ENCODE measurements around the gene TMEM151B.
A peak's percentile ranks its signal among the peaks of the same experiment; 100 is the strongest.
"Not testable (repeated sequence)": the region's sequence is repeated elsewhere in the genome, so short reads cannot be mapped to it uniquely, and the experiment has no call there.

The TMEM151B gene

DNA sequence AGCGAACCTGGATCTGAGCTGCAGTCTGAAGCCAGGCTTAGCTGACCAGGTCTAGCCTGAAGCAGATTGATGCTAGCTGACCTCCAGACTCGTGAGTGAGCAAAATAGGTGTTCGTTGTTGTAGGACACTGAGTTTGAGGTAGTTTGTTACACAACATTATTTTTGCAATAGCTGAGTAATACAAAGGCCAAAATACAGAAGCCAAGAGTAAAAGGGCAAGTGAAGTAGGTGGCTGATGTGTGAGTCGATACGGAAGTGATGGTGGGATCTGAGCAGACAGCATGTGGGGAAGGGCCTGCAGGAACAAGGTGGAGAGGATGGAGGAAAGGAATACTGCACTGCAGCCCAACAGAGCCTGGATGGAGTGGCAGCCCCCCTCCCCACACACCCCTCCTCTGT, 63.7 kb downstream of the TMEM151B start:
- no peak for DNase-seq (ENCODE audit: low read depth)

DNA sequence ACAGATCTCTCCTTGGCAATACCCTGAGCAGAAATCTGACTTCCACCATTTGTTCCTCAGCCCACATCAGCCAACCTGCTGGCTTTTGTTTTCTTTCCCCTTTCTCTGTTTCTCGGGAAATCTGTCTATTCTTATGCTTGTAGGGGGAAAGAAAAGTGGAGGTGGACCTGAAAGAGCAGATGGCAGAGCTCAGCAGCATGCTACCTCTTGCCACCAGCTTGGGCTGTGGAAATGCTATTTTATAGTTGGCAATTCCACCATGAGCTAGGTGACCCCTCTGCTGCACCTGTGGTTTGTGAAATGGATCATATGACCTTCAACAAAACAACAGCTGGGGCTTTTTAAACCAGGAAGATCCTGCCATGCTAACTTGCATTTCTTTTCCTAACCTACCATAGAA, 65.4 kb downstream of the TMEM151B start:
- DNase-seq (ENCODE audit: low read depth), result no peak

DNA sequence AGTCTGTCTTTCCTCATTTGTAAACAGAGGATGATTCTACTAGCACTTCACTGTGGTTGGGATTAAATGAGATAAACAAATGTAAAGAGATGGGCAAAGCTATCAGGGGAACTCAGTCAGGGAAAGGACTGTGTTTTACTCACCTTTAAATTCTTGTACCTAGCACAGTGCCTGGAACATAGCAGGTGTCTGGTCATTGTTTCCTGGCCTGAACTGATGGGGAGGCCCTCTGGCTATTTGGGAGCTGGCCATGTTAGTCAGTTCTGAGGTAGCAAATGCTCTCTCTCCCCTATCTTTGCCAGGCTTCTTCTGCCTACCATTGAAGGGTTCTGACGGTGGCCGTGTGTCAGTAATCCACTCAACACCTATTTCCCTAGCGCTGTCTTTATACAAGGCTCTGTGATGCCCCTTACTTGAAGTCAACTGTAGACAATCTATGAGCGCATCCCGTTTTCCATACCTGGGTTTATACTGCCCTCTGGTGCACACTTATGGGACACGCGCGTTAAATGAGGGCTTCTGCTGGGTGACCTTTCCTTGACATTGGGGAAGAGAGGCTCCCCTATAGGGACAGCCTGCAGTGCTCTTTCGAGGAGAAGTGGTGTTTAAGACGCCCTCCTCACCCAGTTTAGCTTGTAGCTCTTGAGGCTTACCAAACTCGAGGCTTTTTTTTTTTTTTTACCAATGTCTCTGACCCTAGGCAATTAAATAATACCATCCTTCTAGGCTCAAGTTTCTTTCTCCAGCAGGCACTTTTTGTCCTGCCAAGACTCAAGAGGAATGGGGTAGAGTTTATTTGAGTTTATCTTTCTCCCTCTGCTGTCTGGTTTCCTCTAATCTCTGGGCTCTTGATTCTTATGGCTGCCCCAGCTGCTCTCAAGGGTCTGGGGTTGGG, 68.2 kb downstream of the TMEM151B start:
- peak; percentile 42 for DNase-seq (ENCODE audit: low read depth)

DNA sequence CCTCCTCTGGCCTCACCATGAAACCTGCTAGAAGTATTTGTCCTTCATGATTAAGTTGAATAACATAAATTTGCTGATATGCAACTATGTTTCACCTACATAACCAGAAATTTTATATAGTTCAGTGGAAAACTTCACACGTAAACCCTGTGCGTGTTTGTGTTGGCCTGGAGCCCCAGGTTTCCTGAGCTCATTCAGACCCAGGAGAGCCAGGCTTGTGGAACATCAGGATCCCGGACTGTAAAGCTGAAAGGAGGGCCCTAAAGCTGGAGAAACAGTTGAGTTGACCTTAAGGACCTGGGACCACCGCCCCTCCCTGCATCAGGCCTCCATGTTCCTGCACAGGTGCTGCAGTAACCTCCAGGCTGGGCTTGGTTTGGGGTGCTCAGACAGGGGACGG, 69.1 kb downstream of the TMEM151B start:
- no peak for DNase-seq (ENCODE audit: low read depth)

DNA sequence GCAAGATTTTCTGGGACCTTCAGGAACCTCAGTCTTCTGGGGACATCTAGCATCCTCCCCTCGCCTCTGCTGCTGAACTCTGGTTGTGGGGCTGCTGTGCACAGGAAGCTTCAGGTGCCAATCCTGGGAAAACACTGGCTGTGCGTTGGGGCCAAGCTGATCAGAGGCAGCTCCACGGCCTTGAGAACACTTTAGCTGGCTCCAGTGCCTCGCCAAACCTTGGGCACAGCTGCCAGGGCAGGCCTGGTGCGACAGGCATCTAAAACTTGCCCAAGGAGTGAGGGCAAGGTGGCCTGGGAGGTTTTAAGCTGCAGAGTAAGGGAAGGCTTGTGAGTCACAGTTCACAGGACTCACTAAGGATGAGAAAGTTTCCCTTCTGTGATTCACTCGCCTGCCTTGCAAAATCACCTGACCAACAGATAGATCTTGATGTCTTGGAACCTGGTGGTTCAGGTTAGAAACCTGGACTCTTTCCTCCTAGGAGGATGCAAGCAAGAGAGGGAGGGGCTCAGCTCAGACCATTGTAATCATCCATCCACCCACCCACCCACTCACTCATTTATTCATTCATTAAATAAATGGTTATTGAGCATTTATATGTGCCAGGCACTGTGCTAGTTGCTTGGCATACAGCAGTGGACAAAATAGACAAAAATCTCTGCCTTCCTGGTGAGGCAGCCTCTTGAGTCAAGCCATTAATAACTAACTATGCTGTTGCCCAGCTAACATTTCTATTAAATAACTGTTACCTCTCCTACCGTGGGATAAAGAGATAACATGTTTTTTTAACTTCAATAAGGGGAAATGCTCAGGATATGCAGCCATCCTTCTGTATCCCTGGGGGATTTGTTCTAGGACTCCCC, 69.7 kb downstream of the TMEM151B start:
- DNase-seq (ENCODE audit: low read depth), result no peak

DNA sequence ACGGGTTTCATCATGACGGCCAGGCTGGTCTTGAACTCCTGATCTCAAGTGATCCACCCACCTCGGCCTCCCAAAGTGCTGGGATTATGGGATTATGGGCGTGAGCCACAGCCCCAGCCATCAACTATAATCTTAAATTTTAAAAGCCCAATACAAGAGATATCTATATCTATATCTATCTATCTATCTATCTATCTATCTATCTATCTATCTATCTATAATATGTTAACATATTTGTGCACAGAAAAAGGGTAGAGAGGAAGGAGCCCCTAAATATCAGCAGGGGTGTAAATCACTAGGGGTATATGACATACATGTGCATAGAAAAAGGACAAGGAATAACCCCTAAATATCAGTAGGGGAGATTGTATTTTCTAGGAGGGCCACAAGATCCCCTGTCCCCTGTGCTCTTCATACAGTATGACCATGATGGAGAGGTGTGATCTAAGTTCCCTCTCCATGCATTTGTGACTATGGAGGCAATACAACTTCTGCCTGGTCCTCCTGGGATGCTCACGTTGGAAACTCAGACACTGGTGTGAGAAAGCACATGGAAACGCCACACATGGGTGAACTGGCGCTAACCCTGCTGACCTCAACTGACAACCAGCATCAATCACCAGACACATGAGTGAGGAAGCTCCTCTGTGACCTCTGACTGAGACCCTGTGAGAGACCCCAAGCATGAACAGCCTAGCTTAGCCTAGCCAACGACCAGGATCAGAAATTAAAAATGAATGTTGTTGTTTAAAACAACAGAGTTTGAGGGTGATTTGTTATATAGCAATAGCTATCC, 71.0 kb downstream of the TMEM151B start:
- no peak for DNase-seq (ENCODE audit: low read depth)

DNA sequence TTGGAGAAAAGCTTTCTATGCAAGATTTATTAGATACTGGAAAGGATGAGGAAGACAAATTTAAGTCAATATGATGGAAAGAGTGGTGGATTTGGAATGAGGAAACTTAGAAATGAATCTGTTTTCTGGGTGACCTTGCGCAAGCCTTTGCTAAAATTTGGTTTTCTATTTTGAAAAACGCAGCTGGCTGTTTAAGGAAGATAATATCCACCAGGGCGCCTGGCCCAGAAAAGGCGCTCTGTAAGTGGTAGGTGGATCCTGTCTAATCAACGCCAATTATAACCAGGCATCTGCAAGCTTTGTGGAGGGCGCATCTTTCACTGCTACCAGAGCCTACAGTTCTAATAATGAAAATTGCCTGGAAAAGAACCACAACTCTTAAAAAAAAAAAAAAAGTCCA, 71.8 kb downstream of the TMEM151B start:
- no peak for DNase-seq (ENCODE audit: low read depth)

DNA sequence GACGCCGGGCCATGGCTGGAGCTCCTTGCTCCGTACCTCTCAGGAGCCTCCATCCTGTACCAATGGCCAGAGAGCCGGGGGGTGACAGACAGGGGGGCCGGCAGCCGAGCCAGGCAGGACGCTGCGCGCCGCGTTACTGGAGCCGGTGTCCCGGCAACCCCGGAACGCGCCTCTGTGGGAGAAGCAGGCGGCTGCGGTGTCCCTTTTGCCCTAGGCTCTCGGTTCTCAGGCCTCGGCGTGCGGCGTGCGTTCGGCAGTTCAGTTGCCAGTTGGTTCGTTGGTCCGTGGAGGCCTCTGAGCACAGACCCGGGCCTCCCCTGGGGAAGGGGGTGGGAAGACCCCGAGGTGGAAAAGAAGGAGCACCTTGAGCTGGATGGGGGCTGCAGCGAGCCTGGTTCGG, 72.2 kb downstream of the TMEM151B start, which contains the start of gene SPATS1:
SPATS1 (plus strand) TSS at position 162 of the 400 bp plus-strand sequence. CDS start 446 bp downstream, outside the sequence.
- no peak for DNase-seq (ENCODE audit: low read depth)

DNA sequence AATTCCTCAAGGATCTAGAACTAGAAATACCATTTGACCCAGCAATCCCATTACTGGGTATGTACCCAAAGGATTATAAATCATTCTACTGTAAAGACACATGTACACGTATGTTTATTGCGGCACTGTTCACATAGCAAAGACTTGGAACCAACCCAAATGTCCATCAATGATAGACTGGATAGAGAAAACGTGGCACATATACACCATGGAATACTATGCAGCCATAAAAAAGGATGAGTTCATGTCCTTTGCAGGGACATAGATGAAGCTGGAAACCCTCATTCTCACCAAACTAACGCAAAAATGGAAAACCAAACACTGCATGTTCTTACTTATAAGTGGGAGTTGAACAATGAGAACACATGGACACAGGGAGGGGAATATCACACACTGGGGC, 76.6 kb downstream of the TMEM151B start:
- not testable (repeated sequence) for DNase-seq (ENCODE audit: low read depth)

DNA sequence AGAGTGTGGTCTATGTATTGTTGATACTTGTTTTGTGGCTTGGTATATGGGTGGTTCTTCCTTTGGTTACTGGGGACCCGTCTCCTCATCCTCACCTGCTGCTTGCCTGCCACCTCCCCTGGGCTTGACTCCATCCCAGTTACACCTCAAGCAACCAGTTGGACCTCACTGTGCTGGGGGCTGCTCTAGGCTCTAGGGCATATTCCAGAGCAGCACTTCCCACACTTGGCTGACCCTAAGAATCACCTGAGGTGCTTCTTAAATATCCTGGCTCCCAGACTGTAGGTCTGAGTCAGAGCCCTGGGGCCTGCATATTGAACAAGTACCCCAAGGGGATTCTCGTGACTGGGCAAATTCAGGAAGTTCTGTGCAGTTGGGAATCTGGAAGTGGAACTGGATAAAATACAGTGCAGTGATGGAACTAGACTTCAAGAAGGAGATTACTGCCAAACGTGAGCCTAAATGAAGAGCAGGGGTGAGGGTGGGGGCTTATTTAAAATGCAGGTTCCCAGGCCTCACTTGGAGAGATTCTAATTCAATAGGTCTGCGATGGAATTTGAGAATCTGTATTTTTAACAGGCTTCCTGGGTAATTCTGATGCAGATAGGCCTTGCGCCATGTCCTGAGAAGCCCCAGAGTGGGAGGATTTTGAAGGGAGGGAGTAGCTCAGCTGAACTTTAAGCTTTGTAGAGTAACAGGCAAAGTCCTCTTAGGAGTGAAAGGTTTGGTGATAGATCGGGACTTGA, 79.8 kb downstream of the TMEM151B start:
- no peak for DNase-seq (ENCODE audit: low read depth)

DNA sequence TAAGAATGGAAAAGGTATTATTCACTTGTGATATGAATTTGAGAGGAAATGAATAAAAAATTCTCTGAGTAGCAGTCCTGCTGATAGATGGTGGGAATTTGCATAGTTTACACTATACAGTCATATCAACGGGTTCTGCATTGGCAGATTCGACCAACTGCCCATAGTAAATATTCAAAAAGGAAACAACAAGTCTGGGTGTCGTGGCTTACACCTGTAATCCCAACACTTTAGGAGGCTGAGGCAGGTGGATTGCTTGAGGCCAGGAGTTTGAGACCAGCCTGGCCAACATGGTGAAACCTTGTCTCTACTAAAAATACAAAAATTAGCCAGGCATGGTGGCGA, 80.4 kb downstream of the TMEM151B start:
- DNase-seq (ENCODE audit: low read depth), result not testable (repeated sequence)

DNA sequence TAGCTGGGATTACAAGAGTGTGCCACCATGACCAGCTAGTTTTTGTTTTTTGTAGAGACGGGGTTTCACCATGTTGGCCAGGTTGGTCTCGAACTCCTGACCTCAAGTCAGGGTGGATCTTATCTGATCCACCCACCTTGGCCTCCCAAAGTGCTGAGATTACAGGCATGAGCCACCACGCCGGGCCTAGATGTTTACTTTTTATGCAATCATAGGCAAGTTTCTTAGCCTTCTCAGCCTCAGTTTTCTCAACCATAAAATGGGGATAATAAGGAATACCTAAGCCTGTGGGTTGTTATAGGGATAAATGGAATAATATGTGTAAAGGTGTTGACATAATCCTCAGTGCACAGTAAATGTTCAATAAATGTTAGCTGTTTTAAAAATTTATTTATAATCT, 82.0 kb downstream of the TMEM151B start:
- DNase-seq (ENCODE audit: low read depth), result no peak

DNA sequence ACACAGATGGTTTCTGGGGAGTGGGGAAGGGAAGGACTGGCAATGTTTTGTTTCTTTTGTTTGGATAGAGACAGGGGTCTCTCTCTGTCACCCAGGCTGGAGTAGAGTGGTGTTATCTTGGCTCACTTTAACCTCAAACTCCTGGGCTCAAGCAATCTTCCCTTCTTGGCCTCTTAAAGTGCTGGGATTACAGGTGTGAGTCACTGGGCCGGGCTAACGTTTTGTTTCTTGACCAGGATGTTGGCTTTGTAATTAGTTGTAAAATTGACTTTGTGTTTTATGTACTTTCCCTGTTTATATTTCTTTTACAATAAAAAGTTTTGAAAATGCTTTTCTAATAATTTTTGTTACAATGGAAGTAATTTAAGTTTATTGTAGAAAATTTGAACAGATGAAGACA, 83.1 kb downstream of the TMEM151B start:
- DNase-seq (ENCODE audit: low read depth), result no peak

DNA sequence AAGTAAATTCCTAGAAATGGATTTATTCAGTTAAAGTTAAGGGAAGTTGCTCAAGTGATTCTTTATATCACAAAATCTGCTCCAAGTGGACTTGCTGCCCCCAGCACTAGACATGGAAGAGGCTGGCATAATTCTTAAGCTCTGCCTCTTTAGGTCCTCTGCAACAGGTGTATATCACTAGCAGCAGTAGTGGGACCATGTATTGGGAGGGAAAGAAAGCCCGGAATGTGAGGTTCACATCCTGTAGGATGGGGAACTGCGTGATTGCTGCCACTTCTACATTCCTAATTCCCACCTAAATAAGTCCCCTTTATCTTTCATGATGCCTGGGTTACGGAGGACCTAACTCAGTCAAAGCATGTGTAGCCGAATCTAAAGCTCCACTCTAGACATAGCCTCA, 85.4 kb downstream of the TMEM151B start:
- DNase-seq (ENCODE audit: low read depth), result no peak

DNA sequence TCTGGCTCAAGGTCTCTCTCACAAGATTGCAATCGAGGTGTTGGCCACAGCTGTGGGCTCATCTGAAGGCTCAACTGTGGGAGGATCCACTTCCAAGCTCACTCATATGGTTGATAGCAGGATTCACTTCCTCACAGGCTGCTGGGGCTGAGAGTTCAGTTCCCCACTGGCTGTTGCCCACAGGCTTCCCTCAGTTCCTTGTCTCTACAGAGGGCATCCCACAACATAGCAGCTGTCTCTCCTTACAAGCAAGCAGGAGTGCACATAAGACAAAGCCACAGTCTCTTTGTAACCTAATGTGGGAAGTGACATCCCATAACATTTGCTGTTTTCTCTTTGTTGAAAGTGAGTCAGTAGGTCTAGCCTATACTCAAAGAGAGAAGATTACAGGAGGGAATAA, 86.2 kb downstream of the TMEM151B start:
- DNase-seq (ENCODE audit: low read depth), result no peak
